Left lung (tissue), 10 donors: ENCODE data around the gene TEX30. TPM values are rescaled to one million over a fixed set of nuclear protein-coding genes. Genes with fewer than 3 reads are reported as not detected.

ENCODE experiments used
- ATAC-seq: fragments of 200-7000 bp; cut with Tn5 transposase; one replicate; pipeline ENCODE4 v1.9.1; 2020; ENCODE audit warnings: moderate library complexity
- DNase-seq, 4 donors: peaks; one replicate each; pipeline ENCODE4 v3.0.0-alpha.2; 2013 to 2020
- H3K27ac ChIP-seq, 2 donors: fragments of 200-600 bp; sonication (generic) in 1 of 2; one replicate each; pipeline versions ENCODE4 v1.5.0 to v1.8.0; 2020 to 2021
- H3K27me3 ChIP-seq, 2 donors: fragments of 200-600 bp; sonication (generic) in 1 of 2; one replicate each; pipeline versions ENCODE4 v1.5.0 to v1.8.0; 2020 to 2021
- H3K36me3 ChIP-seq, 2 donors: fragments of 200-600 bp; sonication (generic) in 1 of 2; one replicate each; pipeline versions ENCODE4 v1.5.0 to v1.8.0; 2020 to 2021
- H3K4me1 ChIP-seq, 2 donors: fragments of 200-600 bp; one replicate each; pipeline ENCODE4 v1.8.0; 2021
- H3K4me3 ChIP-seq, 2 donors: fragments of 200-600 bp; sonication (generic) in 1 of 2; one replicate each; pipeline versions ENCODE4 v1.5.0 to v1.8.0; 2020 to 2021; ENCODE audit warnings: mild to moderate bottlenecking in 1 of 2
- H3K9me3 ChIP-seq, 2 donors: fragments of 200-600 bp; sonication (generic) in 1 of 2; one replicate each; pipeline versions ENCODE4 v1.5.0 to v1.8.0; 2020 to 2021
- intact Hi-C, 2 donors: fragments of 100-400 bp; cut with DNase I; formaldehyde crosslinking; loops; one replicate each; pipeline versions ENCODE4 v1.11.2 to v1.14.2; 2022
- polyA plus RNA-seq, 6 donors: library from polyadenylated mRNA; unstranded; fragments of 120-200 nt; gene quantifications; one replicate each; pipeline ENCODE4 v1.2.1, GENCODE V29; 2013; ENCODE audit not compliant: insufficient read length in 6 of 6
- total RNA-seq, 2 donors: library from RNA; stranded (reverse); fragmentation: NEBNext Ultra II Directional; extraction: Animal tissue kit (Norgen Biotek cat#: 25700); gene quantifications; one replicate each; pipeline ENCODE4 v1.2.1, GENCODE V29; 2021
- TF ChIP-seq, protein P1 (sequence below), 2 donors: fragments of 200-600 bp; sonication (generic) in 1 of 2; IDR thresholded peaks; one replicate each; pipeline versions ENCODE4 v1.5.0 to v1.8.0; 2021; ENCODE audit warnings: antibody characterized with exemption in 2 of 2
- donor health status: DM: no; HTN: yes; CAD: no.
- donor health status: DM: no; HTN: no; CAD: no.

The TEX30 gene
- total and polyA plus RNA-seq, 8 donors = 7.1 to 19.4 (median 17.8) TPM

DNA sequence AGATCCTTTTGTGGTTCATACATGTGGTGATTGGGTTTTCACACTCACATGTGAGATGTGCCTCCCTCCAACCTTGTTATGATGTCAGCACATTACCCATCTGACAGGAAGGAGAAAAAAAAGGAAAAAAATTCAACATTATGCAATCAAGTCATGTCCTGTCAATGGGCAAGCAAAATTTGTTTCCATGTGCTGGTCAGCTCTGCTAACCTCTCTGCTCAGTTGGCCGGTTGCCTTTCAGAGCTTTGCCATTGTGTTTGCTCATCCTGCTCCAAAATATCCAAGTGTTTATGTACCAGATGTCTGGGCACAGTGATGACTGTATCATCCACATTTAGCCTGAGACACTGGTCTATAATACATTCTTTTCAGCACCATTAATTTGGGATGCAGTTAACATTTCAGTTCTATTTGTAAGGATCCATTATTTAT lies 51.8 kb downstream of the TEX30 start:
- no peaks in the 10 kb centered on the region for H3K9me3 ChIP-seq
- H3K4me3 ChIP-seq = no peak overlapping the region
- no peak overlapping the region for H3K27ac ChIP-seq
- H3K36me3 ChIP-seq = no peaks in the 10 kb centered on the region
- no peaks in the 10 kb centered on the region for H3K4me1 ChIP-seq
- intact Hi-C loops = no loop called here
- ATAC-seq (no peak), DNase-seq (no peak)
- TF ChIP-seq, protein P1, sequence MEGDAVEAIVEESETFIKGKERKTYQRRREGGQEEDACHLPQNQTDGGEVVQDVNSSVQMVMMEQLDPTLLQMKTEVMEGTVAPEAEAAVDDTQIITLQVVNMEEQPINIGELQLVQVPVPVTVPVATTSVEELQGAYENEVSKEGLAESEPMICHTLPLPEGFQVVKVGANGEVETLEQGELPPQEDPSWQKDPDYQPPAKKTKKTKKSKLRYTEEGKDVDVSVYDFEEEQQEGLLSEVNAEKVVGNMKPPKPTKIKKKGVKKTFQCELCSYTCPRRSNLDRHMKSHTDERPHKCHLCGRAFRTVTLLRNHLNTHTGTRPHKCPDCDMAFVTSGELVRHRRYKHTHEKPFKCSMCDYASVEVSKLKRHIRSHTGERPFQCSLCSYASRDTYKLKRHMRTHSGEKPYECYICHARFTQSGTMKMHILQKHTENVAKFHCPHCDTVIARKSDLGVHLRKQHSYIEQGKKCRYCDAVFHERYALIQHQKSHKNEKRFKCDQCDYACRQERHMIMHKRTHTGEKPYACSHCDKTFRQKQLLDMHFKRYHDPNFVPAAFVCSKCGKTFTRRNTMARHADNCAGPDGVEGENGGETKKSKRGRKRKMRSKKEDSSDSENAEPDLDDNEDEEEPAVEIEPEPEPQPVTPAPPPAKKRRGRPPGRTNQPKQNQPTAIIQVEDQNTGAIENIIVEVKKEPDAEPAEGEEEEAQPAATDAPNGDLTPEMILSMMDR (IDR thresholded peaks at IDR 0.05) = no peak
- no peaks in the 10 kb centered on the region for H3K27me3 ChIP-seq

- Histone ChIP-seq H3K27me3 (no peaks in the 10 kb centered on the region), H3K27ac (no peak overlapping the region), H3K4me1 (no peaks in the 10 kb centered on the region), H3K36me3 (no peaks in the 10 kb centered on the region), H3K9me3 (no peaks in the 10 kb centered on the region), H3K4me3 (no peak overlapping the region)
- TF ChIP-seq, protein P1 (IDR thresholded peaks at IDR 0.05) = no peak
- intact Hi-C loops = no loop called here
- DNase-seq = no peak
- no peak for ATAC-seq
These were observed 54.8 kb downstream of the TEX30 start for GRCh38 chr13:102718746-102719145.

Other genes starting within 250 kb of the TEX30 start
- 10 to 100 TPM; 43.6 to 48.1 TPM for gene TPP2, start 176.8 kb downstream of the TEX30 start, total RNA-seq
- gene TPP2, start 176.8 kb downstream of the TEX30 start, polyA plus RNA-seq = 10 to 100 TPM; 69.9 to 77.2 (median 71.2) TPM
- not detected for gene METTL21C, start 78.7 kb downstream of the TEX30 start, total RNA-seq
- under 1 TPM in 1 of 6 donors, not detected in 5; 0.13 TPM for gene METTL21C, start 78.7 kb downstream of the TEX30 start, polyA plus RNA-seq
- 10 to 100 TPM in 1 of 2 donors, 1 to 10 TPM in 1; 7.5 to 13.8 TPM for gene POGLUT2, start 25.2 kb upstream of the TEX30 start, total RNA-seq
- gene POGLUT2, start 25.2 kb upstream of the TEX30 start, polyA plus RNA-seq = 10 to 100 TPM; 29.2 to 37.8 (median 32.1) TPM
- 10 to 100 TPM; 16.9 to 18.7 TPM for gene BIVM, start 25.3 kb upstream of the TEX30 start, total RNA-seq
- 10 to 100 TPM; 37.5 to 49.5 (median 47.8) TPM for gene BIVM, start 25.3 kb upstream of the TEX30 start, polyA plus RNA-seq
- gene ERCC5, start 72.2 kb upstream of the TEX30 start, total RNA-seq = 10 to 100 TPM; 37.6 to 44.2 TPM
- 10 to 100 TPM; 70.8 to 95.8 (median 85.0) TPM for gene ERCC5, start 72.2 kb upstream of the TEX30 start, polyA plus RNA-seq